Right renal pelvis (tissue), 4 donors: Measurements from ENCODE around the gene C19orf38. TPM values are rescaled to one million over a fixed set of nuclear protein-coding genes. Genes with fewer than 3 reads are reported as not detected.

Experiments used
- DNase-seq, 4 donors: peaks; one replicate each; pipeline ENCODE4 v3.0.0-alpha.2; 2013; ENCODE audit warnings: low read depth in 4 of 4, low spot score in 3 of 4, missing footprints in 1 of 4
- polyA plus RNA-seq, 4 donors: library from polyadenylated mRNA; unstranded; fragments of 120-200 nt; gene quantifications; one replicate each; pipeline ENCODE4 v1.2.1, GENCODE V29; 2013; ENCODE audit not compliant: insufficient read length in 4 of 4

Gene C19orf38
- polyA plus RNA-seq, 4 donors, result 1.5 to 2.3 (median 2.0) TPM

DNA sequence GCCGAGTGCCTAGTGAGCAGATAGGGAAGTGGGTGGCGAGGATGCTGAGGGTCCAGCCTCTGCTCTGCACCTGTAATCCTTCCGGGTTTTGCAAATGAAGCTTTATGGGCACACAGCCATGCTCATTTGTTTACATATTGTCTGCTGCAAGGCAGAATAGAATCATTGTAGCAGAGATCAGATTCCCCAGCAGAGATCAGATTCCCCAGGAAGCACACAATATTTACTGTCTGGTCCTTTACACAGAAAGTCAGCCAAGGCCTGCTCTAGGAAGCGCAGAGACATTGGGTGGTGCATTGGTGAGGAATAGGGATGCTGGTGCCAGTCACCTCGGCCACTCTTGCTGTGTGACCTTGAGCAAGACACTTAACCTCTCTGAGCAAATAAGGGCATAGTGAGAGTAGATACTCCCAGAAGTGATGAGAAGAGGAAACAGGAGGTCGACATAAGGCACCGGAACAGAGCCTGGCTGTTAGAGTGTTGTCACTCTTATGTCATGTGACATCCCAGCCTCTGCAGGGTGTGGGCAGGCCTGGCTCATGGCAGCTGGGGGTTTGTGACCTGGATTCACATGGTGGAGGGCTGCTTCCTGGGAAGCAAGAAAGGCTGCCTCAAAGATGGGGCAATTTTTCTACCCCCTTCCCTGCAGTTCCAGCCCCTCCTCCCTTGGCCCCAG, 48.8 kb downstream of the C19orf38 start:
- no peak for DNase-seq

- no peak for DNase-seq
These were observed 50.4 kb downstream of the C19orf38 start for GRCh38 chr19:10898633-10899032.

DNA sequence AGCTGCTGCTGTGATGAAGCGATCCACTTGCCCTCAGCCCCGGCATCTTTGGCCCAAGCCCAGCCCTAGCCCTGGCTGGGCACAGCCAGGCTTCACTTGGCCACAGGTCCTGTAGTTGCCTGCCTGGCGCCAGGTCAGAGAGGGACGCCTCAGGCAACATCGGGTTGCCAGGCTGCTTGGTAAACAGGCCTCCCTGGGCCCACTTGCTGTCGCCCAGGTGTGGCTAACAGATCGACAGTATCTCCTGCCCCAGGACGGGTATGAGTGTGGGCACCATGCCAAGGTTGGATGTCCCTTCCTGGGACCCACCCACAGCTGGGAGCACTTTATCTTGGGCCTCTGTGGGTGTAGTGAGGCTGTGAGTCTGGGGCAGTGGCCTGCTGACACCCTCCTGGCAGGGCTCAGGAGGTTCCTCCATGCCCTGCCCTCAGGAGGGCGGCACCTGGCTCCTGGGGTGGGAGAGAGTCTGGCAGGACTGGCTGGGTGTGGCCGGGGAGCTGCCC, 51.0 kb downstream of the C19orf38 start:
- DNase-seq, result no peak

DNA sequence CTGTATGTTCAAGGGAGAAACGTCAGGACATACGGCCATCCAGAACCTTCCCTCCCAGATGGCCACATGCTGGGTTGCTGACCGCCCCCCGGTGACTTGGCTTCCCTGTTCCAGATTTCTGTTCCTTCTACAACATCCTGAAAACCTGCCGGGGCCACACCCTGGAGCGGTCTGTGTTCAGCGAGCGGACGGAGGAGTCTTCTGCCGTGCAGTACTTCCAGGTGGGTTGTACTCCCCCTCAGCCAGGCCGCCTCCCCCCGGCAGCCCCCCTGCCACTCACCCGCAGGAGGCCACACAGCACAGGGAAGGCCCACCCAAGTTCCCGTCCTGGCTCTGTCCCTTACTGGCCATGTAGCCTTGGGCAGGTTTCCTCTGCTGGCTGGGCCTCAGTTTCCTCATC, 59.7 kb downstream of the C19orf38 start:
- no peak for DNase-seq

- DNase-seq, result no peak
These were observed 60.3 kb downstream of the C19orf38 start for GRCh38 chr19:10908380-10908960.

DNA sequence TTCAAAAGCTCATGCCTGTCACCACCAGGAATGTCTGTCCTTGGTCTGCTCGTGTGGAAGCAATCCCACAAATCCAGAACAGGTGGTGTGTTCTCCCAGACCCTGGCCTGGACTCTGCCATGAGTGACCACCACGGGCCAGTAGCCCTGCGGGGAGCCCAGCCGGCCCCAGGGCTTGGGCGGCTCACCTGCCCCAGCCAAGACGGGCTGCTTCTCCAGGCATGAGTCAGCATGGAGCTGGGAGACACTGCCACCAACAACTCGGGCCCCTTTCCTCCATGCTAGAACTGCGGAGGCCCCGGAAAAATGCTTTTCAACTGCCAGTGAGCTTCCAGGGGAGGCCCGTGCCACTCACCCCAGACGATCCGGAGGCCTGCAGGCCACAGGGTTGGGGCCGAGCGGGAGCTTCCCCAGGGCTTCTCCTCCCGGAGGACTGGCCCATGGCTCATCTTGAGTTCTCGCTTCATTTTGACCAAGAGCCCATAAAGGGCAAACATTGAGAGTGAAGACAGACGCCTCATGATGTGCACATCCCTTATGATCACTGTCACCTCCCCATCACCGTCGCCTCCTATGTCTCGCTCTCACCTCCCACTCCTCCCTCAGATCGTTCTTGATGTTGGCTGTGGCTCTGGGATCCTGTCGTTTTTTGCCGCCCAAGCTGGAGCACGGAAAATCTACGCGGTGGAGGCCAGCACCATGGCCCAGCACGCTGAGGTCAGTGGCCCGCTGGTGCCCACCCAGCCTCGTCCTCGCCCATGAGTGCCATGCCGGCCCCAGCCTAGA, 63.6 kb downstream of the C19orf38 start:
- no peak for DNase-seq

- DNase-seq, result no peak
These were observed 64.4 kb downstream of the C19orf38 start for GRCh38 chr19:10912619-10913018.

GRCh38 chr19:10913716-10914340, 65.6 kb downstream of the C19orf38 start:
- no peak for DNase-seq

DNA sequence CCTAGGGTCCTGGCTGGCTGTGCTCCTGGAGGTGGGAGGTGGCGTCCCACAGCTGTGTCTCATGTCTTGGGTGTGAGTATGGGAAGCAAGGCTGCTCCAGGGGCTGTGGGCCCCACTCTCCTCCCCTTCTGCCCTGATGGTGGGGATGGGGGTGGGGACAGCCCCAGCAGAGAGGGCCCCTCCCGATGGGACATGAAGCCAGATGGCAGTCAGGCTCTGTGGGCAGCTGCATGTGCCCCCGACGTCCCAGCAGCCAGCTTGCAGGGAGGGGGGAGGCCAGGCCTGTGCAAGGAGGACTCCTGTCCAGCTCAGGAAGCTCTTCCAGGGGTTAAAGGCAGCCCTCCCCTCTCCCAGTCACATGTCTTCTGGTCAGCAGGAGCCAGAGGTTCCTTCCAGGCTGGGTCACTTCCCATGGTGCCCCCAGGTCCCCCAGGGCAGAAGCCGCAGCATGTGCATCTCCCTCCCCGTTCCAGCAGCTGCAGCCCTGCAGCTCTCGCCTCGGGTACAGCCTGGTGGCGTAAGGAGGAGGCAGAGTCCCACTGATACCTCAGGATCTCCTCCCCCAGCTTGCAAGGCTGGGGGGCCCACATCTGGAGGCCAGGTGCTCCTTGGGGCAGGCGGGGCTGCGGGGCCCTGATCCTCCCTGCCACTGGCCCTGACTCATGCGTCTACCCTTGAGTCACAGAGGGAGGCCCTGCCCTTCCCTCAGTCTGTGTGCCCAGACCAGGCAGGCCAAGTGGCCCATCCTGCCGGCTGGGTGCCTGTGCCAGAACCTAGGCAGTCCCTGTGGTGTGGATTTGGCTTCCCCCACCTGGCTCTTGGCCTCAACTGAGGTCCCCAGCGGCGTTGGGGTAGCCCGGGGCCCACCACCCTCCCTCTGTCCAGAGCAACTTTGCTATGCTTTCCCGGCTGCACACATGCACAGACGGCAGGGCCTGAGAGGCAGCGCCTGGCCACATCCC, 67.2 kb downstream of the C19orf38 start:
- DNase-seq, result no peak

DNA sequence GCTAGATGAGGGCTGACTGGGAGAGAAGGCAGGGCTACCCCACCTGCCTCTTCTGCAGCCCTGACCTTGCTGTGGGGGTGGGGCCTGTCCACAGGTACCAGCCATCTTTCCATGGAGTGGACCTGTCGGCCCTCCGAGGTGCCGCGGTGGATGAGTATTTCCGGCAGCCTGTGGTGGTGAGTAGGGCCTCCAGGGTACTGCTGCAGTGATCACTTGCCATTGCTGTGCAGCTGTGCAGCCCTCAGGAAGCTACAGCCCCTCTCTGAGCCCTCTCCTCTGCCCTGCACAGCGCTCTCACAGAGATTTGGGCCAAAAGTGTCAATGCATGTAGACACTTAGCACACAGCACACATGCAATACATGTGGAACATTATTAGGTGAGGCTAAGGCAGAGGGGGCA, 68.4 kb downstream of the C19orf38 start:
- no peak for DNase-seq

- no peak for DNase-seq
These were observed 70.1 kb downstream of the C19orf38 start for GRCh38 chr19:10918359-10918758.

Other genes with a start within 250 kb of the C19orf38 start
- 100 to 1,000 TPM; 200 to 221 (median 213) TPM for gene SLC44A2, start 222.9 kb upstream of the C19orf38 start, polyA plus RNA-seq
- 100 to 1,000 TPM; 275 to 291 (median 278) TPM for gene ILF3, start 194.1 kb upstream of the C19orf38 start, polyA plus RNA-seq
- gene QTRT1, start 147.0 kb upstream of the C19orf38 start, polyA plus RNA-seq, result 10 to 100 TPM; 42.4 to 67.3 (median 46.2) TPM
- 100 to 1,000 TPM; 130 to 145 (median 136) TPM for gene DNM2, start 130.3 kb upstream of the C19orf38 start, polyA plus RNA-seq
- 10 to 100 TPM; 42.8 to 73.6 (median 52.2) TPM for gene TMED1, start 12.2 kb upstream of the C19orf38 start, polyA plus RNA-seq
- gene CARM1, start 23.1 kb downstream of the C19orf38 start, polyA plus RNA-seq, result 10 to 100 TPM; 42.5 to 58.2 (median 45.3) TPM
- 10 to 100 TPM; 40.1 to 57.4 (median 42.0) TPM for gene YIPF2, start 80.2 kb downstream of the C19orf38 start, polyA plus RNA-seq
- 10 to 100 TPM; 23.3 to 29.0 (median 25.3) TPM for gene TIMM29, start 80.4 kb downstream of the C19orf38 start, polyA plus RNA-seq
- gene SMARCA4, start 112.6 kb downstream of the C19orf38 start, polyA plus RNA-seq, result 100 to 1,000 TPM; 132 to 157 (median 147) TPM
- 10 to 100 TPM; 21.8 to 27.9 (median 24.9) TPM for gene LDLR, start 241.0 kb downstream of the C19orf38 start, polyA plus RNA-seq